ENCODE data around the gene PCID2.
A peak's percentile ranks its signal among the peaks of the same experiment; 100 is the strongest.

Gene PCID2

DNA sequence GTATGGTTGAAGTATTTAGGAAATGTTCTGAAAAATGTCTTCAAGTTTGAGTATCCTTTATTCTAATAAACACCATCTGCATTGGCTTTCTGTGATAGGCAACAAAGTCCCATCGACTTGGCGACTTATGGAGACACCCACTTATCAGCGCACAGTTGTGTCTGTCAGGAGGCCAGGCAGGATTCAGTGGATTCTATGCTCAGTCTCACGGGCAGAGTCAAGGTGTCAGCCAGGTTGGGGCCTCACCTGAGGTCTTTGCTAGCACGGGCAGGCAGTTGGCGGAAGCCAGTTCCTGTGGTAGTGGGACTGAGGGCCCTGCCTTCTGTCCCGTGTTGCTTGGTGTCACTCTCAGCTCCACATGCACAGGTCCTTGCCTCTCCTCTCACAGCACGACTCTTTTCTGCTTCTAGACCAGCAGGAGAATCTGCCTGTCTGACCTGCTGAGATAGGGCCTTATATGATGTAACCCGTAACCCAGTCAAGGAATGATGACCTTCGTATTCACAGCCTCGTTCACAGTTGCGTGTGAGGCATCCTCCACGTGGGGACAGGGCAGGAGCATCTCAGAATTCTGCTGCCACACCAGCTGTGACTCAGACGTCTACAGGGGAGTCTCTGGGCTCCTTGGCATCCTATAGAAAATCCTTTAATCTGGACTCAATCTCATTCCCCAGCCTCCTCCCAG lies 10.9 kb upstream of the PCID2 start:
- peak; percentile 34 for DNase-seq

GRCh38 chr13:113218586-113218985 lies 10.1 kb upstream of the PCID2 start:
- DNase-seq: no peak

DNA sequence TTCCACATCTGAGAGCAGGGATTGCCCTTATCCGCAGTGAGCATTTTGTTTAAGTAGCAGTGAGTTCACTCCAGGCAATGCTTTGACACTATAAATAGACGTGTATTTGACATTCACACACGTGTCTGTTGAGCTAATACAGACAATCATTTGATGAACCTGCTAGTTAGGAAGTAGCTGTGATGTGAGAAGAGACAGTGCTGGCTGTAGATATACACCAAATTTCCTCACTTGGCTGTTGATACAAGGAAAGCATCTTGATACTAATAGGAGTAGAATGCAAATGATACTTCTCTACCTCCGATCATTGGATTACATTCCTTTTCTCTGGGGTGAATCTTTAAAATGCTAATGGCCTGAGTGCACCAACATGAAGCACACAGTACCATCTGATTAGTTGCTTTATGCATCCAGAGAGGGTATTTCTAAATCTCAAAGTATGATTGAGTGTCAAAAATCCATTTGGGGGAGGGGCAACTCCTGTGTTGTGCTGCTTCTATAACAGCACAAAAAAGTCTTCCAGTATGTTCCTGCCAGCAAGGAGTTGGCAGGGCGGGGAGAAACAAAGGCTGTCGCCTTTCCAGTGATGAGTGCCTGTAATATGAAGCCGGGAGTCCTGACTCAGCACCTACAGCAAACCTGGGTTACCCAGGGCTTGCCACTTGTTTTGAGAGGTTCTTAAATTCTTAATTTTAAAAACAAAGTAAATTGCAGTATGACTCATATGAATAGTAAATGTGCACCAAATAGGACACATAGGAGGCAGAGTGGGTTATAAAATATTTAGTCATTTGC lies 8.0 kb upstream of the PCID2 start:
- DNase-seq: peak; percentile 66

DNA sequence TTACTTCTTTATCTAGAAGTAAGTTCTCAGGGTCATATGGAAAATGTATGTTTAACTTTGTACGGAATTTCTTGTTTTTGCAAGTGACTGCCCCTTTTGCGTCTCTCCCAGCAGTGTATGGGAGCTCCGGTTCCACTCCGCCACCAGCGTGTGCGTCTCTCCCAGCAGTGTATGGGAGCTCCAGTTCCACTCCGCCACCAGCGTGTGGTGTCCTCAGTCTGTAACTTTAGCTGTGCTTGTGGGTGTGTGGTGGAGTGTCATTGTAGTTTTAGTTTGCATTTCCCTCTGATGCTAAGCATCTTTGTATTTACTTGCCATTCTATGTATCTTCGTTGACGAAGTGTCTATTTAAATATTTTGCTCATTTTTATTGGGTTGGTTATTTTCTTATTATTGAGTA lies 3.3 kb upstream of the PCID2 start:
- peak; percentile 19 for DNase-seq

- no peak for DNase-seq
Observed at GRCh38 chr13:113210833-113211232, 2.4 kb upstream of the PCID2 start.

DNA sequence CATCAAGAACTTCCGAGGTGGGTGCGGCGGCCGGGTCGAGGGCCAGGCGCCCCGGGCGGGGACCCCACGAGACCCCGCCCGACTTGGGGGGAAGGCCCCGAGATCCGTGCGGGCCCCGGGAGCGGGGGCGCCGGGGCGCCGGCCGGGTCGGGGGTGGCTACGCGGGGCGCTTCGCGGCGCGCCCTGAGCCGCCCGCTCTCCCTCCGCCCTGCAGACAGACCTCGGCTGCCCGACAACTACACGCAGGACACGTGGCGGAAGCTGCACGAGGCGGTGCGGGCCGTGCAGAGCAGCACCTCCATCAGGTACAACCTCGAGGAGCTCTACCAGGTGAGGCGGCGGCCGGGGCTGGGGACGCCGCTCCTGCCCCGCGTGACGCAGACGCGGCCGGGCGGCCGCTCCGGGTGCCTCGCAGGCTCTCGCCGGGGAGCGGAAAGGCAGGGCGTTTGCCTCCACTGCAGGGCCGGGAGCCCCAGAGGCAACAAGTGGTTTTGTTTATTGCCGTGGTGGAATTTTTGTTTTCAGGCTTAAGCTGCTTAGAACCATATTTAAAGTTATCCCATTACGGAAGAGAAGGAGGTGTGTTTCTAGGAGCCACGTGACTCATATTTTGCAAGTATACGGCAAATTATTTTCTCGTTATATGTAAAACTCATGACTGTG lies 1.4 kb upstream of the PCID2 start:
- DNase-seq: peak; percentile 62

DNA sequence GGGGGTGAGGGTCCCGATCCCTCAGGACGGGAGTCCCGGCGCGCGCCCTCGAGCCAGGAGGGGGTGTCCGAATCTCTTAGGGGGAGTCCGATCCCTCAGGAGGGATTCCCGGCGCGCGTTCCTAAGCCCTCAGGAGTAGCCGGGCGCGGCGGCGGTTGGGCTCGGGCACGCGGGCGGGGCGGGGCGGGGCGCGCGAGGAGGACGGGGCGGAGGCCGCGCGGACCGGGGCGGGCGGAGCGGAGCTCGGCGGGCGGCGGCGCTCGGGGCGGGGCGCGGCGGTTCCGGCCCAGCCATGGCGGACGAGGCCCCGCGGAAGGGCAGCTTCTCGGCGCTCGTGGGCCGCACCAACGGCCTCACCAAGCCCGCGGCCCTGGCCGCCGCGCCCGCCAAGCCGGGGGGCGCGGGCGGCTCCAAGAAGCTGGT lies 878 bp upstream of the PCID2 start, which contains the start of gene CUL4A:
Gene CUL4A (plus strand): TSS at position 278 of the 423 bp plus-strand sequence. CDS start 15 bp downstream, at position 293.
- DNase-seq: peak; percentile 85

- DNase-seq: peak; percentile 62
Observed at GRCh38 chr13:113207890-113208420, 514 bp downstream of the PCID2 start.

DNA sequence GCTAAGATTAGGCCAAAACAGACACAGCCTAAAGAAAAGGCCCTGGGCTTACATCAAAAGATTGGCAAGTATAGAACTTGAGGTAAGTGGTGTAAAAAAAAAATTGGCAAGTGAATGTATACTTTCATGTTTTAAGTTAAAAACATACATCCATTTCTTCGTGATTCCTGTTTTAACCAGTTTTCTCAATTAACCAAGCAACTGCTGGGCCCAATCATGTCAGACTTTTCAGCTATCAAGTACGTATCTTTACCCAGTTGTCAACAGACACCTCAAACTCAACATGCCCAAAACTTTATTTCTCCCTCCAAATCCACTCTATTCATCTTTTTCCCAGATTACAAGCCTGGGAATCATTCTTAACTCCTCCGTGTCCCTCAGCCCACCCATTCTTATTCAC lies 1.0 kb downstream of the PCID2 start:
- no peak for DNase-seq

GRCh38 chr13:113205428-113205931 lies 3.0 kb downstream of the PCID2 start:
- DNase-seq: no peak

DNA sequence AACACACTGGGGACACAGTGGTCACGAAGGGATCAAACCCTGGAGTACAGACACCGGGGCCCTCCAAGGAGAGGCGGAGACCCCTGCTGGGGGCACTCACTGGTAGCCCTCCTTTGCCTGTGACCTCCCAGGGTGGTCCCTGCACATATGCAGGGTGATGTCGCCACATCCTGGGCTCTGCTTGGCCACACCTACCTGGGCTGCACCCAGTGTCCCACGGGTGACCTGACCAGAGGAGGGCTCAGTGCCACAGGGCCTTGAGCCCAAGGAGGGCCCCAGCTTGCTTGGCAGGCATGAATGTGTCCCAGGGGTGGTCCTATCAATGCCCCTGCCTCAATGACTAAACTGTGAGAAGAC lies 4.1 kb downstream of the PCID2 start:
- DNase-seq: no peak

DNA sequence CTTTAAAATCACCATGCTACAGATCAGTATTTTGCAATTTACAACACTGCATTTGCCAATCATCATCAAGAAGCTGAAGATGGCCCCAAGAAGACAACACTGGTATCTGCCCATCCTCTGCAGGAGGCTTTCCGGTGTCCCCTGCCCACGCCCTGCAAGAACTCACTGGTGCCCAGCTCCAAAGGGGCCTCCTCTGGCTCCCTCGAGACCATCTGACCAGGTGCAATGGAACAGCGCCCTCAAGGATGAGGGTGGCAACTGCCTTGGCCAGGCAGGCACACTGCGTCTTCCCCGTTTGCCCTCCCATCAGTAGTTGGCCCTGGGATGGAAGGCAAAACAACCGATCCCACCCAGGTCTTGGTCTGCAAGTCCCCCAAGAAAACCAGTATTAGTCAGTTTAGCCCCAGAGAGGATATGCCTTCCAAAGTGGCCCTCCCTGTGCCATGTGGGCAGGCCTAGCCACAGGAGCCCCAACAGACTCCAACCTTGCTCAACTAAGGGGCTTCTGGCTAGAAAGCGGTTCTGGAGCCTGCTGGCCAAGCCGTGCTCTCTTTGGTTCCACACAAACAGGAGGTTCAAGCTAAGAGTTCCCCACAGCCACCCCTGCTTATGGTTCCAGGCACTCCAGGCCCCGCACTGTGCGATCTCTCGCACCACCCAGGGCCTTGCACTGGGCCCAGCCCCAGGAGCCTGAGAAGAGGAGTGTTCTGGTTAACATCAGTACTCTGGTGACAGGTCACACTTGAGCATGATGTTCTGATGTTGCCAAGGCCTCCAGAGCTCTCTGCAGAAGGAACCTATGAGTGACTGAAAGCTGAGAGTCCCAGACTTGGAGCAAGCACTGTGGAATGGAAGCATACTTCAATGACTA lies 4.7 kb downstream of the PCID2 start:
- DNase-seq: no peak

- DNase-seq: no peak
Observed at GRCh38 chr13:113202912-113203311, 5.6 kb downstream of the PCID2 start.

GRCh38 chr13:113201815-113202214 lies 6.7 kb downstream of the PCID2 start:
- DNase-seq: no peak

DNA sequence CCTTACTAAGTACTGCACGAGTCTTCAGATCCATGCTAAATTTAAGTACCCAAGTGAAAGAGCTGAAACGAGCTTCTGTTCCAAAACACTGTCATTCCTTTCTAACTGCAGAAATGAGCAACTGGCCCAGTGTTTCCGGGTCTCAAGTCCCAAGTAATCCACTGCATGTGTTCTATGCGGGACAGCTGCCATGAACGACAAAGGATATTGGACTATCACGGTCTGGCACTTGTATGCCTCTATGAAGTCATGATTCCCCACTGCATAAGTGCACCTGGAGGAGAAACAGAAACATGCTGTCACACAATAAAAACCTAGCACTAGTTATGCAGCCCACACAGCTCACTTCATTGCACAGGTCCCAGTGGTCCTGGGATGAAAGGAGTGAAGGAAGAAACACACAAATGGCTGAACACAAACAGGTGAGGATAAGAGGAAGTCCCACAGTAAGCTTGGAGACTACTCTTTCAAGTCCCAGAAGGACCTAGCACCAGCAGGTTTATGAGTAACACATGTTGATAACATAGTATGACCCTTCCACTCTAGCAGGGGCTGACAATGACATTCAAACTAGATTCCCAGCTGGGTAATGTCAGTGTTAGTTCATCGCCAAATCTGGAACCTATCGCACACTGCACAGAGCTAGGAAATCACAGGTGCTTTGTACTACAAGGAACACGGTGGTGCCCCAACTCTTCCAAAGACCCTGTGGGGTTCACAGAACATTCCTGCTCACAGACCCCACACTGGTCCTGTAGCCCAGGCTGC lies 11.3 kb downstream of the PCID2 start:
- no peak for DNase-seq

GRCh38 chr13:113195360-113195759 lies 13.1 kb downstream of the PCID2 start:
- no peak for DNase-seq

- no peak for DNase-seq
Observed at GRCh38 chr13:113192902-113193301, 15.6 kb downstream of the PCID2 start.

GRCh38 chr13:113192279-113192678 lies 16.2 kb downstream of the PCID2 start:
- DNase-seq: no peak

DNA sequence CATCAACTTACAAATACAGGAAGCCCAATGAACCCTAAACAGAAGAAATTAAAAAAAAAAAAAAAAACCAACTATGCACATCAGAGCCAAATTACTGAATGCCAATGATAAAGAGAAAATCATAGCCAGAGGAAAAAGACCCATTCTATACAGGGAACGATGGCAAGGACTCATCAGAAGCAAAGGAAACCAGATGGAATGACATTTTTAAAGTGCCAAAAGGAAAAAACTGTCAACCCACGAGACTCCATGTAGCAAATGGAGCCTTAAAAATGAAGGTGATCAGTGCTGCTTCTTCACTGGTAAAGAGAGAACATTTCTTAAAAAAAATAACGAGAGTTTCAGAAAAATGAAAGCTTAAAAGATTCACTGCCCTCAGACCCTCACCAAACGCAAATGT lies 18.3 kb downstream of the PCID2 start:
- no peak for DNase-seq

DNA sequence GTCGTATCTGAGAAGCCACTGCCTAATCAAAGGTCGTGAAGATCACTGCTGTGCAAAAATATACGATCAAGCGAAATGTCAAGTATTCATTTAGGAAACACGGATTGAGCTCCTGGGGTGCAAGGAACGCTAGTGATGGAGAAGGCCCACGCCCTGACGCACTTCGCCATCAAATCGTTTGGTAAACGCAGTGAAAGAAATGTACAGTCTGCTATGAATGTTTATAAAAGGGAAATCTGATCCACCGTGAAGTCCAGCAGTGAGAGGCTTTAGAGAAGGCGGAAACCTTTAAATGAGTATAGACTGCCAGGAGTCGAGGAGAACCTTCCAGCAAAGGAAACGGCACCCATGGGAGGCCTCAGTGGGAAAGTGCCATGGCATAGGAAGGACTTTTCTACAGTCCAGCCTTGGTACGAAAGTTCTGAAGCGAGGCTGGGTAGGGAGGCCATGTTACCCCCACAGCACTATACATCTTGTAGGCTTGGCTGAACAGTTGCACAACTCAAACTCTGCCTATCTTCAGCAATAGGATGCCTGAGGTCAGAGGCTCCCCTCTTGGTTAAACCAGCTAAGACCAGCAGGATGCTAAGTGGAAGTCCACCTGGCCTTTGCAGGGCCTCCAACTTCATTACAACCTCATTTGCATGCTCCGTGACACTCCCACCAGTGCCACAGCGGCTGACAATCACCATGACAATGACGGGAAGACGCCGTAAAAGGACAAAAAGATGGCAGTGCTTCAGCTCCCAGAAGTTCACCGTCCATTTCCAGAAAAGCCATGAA lies 20.4 kb downstream of the PCID2 start:
- no peak for DNase-seq
